ENCODE results near the gene TTC7B.

TTC7B gene

DNA sequence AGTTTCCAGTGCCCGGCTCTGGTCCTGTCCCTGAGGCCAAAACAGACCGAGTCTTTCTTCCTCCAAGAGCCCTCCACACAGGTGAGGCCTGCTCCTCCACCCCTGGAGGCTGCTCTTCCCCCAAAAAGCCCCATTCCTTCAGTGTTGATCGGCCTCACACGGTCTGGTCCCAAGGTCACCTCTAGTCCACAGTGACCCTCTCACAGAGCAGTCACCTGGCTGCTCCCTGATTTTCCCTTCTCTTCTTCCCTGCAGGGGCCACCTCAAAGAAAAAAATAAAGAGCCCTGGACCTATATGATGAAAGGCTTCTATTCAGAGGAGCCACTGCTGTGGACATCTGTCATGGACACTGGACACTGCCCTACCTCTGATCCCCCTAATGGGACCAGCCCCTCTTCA, 42.5 kb downstream of the TTC7B start:
- DNase-seq (ENCODE audit: low spot score): no peak

DNA sequence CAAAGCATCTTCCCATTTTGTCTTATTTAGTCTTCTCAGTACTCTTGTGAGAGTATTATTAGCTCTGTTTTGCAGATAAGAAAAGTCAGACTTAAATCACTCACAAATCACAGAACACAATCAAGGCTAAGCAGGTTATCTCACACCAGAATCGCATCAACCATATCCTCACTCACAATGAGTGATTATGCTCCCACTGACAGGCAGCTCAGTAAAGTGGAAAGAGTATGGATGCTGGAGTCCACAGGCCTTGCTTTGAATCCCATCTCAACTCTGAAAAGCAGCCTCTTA, 43.1 kb downstream of the TTC7B start:
- no peak for DNase-seq (ENCODE audit: low spot score)

DNA sequence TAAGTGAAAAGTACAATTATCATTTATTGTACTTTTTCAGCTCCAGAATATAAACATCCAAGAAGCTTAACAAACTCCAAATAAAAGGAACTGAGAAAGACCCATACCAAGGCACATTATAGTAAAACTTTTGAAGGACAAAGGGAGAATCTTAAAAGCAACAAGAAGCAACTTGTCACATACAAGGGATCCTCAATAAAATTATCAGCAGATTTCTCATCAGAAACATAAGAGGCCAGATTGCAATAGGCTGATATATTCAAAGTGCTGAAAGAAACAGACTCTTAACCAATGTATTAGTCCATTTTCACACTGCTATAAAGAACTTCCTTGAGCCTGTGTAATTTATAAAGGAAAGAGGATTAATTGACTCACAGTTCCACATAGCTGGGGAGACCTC, 48.3 kb downstream of the TTC7B start:
- DNase-seq (ENCODE audit: low spot score): no peak

DNA sequence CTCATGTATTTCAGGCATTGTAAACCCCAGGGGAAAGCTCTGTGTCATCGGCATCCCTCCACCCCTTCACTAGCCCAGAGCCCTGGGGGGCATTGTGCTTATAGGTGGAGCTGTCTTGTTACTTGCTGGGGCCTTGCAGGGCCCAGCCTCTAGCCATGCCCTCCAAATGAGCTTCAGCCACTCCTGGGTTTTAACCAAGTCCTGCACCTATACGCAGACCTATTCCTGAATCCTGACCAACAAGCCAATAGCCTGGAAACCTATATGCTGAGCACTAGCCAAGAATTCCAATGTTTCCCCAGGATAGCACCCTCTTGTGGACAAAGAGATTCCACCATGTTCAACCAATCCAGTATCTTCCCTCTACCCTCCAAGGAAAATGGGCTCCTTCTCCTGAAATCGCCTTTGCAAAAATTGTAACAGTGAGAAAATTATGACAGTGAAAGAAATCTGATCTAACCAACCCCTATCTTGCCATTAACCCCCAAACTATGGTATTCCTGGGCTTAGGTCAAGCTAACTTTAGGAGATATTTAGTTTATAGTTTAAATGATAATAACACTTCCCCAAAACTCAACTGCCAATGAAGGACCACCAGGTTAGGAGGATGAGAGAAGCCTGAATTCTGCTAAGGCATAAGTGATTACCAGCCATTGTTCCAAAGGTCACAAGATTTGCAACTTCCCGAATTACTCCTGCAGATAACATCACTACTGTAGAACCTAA, 55.5 kb downstream of the TTC7B start:
- no peak for DNase-seq (ENCODE audit: low spot score)

DNA sequence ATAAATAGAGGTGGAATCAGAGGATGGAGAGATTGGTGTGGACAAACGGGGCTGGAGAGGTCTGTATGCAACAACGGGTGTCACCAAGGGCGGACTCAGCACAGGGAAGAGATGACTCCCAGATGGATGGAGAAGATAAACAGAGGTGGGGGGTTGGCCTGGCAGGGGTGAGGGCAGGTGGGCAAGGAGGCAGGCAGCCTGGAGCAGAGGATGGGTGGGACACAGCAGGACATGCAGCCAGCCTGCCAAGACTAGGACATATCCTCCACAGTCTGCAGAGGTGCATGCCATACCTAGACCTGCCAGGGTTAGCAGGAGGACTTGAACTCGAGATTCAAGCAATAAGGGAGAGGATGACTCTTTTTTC, 56.2 kb downstream of the TTC7B start:
- DNase-seq (ENCODE audit: low spot score): no peak

DNA sequence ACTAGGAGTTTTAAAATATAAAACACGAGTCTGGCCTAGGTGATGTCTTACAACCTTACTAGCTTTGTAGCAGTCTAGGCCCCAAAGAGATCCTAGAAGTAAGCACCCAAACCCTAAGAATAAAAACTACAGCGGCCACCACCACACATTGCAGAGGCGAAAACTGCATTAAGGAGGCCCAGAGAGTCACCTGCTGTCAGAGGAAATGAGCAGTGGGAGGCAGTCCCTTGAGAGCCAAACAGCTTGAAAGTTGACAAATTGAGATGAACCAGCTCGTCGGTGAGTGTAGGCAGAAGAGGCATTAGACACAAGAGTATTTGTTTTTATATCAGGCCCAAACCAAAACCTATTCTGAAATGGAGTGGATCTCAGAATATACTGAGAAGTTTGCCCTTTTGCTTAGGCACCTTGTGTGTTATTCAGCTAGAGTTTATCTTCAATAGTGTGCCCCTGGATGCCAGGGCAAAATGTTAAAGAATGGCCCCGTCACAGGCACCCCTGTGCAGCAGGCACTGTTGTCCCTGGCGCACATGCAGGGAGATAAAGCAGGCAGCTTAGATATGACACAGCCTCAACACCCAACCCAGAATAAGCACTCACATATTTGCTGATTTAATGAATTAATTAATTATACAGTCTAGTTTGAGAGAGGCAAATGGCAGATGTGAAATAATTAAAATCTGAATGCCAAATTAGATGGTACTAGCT, 56.7 kb downstream of the TTC7B start:
- DNase-seq (ENCODE audit: low spot score): no peak

DNA sequence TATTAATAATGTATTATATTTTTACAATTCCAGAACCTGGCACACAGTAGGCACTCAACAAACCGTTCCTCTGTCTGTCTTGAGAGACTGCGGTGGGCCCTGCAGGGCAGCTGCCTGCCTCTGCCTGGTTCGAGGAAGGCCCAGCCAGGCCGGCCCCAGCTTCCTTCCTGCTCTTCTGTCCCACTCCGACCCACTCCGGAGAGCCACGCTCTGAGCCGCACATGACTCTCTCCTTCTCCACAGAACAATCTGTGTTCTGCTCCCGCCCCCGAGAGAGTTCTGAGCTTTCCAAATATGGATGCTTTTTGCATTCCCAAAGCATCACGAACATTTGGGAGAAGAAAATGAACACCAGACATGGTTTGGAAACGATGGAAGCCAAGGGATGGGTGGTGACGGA, 57.3 kb downstream of the TTC7B start:
- DNase-seq (ENCODE audit: low spot score): no peak

DNA sequence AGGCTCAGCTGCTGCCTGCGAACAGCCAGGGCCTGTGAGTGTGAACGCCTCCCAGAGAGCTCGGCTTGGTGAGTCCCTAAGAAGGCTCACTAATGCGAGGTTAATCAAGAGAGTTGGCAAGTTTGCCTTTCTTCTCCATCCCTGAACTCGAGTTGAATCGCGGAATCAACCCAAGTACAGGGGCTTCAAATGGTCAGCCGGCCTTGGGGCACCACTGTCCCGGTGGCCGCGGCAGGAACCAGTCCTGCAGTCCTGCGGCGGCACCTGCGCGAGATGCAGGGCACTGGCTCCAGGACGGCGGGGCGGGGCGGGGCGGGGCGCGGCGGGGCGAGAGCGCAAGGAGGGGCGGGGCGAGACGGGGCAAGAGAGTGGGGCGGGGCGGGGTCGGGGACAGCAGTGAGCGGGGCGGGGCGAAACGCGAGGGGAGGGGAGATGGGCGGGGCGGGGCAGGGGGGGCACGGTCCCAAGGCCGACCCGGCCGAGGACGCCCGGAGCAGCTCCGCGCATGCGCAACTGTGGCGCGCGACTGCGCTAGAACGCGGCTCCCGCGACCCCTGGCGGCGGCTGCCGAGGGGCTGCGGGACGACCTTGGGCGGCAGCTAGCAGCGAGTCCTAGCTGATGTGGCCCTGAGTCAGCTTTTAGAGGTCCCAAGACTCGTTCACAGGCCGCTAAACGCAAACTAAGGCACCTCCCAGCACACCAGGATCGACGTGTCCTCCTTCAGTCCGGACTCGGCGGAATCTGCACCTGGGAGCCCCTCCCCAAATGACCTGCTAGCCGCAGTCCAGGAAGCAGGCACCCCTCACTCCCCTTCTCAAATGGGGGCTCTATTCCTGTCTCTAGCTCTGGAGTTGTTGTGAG, 58.0 kb downstream of the TTC7B start:
- peak; percentile 96 for DNase-seq (ENCODE audit: low spot score)

DNA sequence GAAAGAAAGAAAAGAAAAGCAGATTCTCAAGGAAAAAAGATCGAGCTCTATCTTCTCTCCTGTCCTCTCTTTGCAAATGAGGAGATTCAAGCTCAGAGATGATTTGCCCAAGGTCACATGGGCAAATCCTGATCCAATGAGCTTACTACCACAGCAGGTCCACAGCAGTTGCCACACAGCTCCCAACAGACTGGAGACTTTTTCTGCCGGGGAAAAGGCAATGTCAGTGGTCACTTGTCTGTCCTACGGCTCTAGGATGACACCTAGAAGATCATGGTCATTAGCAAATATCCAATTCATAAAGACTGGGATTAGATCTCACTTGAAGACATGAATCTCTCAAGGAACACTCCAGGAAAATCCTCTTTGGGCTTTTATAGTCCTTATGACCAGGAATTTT, 58.8 kb downstream of the TTC7B start:
- DNase-seq (ENCODE audit: low spot score): no peak

DNA sequence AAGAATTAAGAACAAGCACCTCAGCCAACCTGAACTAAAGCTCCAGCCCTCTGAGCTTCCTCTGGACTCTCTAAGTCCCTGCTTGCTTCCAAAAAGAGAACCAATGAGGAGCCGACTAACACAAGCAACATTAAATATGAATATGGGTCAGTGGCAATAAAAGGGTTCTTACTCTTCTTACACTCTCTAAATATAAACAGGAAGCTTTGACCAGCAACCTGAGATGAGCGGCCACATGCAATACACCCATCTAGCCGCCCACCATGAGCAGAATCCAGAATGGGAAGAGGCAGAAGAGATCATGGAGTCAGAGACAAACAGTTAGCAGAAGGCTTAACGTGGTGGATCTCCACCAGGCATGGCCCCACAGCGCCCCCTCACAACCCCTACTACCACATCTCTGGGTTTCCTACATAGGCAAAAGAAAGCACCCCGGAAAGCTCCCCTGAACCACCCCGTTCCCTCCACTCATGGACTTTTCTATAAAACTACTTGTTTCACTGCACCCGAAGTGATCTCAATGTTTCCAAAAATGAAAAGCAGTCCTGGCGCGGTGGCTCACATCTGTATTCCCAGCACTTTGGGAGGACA, 59.4 kb downstream of the TTC7B start:
- no peak for DNase-seq (ENCODE audit: low spot score)

DNA sequence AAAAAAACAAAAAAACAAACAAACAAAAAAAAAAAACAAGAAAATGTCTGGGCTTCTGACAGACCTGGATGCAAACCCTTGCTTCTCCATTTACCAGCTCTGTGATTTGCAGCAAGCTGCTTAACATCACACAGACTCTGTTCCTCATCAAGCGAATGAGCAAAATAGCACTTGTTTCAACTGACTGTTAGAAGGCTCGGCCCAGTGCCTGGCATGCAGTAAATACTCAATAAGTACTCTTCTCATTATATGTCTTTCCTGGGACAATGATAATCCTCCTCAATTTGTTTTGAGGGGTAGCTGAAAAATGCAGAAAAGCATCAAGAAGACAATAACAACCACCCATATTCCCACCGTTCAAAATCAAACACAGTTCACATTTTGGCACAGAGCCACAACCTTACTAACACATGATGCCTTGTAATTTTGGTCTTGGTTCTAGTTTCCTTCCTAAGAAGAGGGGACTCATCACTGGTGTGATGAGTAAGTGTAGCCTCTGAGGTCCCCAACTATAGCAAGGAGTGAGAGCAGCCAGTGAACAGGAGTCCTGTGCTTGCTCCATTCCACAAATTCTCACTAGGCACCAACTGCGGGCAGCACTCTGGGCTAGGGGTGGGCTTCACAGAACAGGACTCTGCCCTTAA, 60.4 kb downstream of the TTC7B start:
- no peak for DNase-seq (ENCODE audit: low spot score)

DNA sequence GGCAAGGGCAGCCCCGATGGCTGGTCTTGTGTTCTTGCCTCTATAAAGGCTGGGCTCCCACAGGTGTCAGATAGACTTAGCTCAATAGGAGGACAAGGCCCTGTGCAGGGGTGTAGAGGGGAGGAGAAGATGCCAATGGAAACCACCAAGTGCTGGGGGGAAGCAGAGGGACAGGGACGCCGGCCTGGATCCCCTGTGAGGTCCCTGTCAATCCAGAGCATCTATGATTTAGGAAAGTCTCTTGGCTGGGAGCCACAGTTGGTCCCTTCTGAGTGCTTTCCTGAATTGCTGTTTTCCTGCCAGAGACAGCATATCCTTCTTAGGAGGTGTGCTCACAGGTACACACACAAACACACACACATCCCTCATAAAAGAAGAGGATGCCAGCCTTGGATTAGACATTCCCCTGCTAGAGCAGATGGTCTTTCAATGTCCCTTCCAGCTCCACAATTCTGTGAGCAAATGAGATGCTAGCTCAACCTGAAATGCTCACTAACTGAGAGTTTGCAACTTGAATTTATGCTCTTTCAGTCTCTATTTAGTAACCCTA, 62.7 kb downstream of the TTC7B start:
- no peak for DNase-seq (ENCODE audit: low spot score)

DNA sequence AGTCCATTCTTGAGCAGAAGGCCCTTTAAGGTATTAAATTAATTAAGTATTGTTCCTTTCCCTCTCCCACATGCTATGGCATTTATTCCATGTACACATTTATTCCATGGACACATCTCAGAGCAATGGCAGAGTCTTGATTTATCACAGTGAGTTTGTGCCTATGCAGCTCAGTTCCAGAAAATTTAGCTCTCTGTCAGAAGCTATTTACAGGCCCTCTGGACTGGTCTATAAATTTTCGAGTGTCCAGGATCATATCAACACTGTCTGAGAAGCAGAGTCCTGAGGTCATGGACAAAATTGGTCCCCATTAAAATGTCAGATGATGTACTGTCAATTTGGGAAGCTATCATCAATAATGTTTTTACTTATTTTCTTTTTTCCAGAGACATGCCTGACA, 65.5 kb downstream of the TTC7B start:
- DNase-seq (ENCODE audit: low spot score): no peak

DNA sequence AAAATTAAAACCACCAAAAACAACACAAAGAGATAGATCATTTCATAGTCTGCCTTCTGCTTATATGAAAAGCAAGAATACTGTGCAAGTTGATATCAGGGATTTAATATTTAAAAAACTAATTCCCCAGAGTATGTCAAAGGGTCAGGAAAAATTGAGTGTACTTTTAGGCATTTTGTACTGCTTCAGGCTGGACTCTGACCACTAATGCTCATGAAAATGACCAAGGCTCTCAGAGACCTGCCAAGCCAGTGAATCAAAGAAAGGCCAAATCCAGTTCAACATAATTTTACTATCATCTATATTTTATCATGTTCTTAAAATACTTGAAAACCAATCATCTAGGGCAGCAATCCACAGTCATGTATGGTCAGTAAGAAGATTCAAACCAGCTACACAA, 66.0 kb downstream of the TTC7B start:
- DNase-seq (ENCODE audit: low spot score): no peak

DNA sequence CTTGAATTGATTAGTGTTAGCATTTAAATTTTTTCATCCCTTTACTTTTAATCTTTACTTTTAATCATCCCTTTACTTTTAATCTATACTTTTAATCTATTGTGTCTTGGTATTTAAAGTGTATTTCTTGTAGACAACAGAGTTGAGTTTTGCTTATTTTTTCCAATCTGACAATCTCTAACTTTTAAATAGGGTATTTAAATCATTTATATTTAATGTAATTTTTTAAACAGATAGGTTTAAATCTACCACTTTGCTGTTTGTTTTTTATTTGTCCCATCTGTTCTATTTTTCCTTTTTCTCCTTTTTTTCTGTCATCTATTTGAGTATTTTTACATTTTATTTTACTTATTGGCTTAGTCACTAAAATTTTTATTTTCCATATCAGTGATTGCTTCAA, 68.3 kb downstream of the TTC7B start:
- no peak for DNase-seq (ENCODE audit: low spot score)

DNA sequence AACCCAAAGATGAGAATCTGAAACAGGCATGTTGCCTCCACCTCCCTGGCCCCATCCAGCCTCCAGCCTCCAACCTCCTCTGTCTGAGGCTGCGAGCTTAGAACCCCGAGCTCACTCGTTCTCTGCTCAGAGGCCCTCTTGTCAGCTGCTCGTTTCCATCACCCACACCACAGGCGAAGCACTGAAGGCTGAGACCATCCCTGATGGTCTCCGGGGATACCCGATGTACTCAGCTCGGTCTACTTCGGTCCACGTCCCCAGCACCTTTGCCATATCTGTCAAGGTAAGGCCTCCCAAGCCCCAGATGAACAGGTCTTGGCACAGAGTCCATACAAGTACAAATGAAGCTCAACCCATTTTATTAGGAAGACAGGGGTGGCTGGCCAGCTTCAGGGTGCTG, 72.4 kb downstream of the TTC7B start:
- no peak for DNase-seq (ENCODE audit: low spot score)

DNA sequence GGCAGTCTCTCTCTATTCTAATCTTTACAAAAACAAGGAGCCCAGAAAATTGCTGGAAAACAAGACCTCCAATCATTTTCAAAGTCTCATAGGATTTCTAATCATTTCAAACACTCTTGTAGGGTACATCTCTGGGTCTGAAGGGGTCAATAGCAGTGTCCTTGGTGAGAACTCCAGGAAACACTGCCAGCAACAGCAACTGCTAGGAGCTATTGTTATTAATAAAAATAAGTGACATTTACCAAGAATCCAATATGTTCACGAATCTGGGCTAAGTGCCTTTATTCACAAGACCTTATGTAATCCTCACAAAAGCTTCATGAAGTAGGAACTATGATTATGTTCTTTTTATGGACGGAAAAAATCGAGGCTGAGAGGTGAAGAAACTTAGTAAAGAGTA, 72.8 kb downstream of the TTC7B start:
- no peak for DNase-seq (ENCODE audit: low spot score)

DNA sequence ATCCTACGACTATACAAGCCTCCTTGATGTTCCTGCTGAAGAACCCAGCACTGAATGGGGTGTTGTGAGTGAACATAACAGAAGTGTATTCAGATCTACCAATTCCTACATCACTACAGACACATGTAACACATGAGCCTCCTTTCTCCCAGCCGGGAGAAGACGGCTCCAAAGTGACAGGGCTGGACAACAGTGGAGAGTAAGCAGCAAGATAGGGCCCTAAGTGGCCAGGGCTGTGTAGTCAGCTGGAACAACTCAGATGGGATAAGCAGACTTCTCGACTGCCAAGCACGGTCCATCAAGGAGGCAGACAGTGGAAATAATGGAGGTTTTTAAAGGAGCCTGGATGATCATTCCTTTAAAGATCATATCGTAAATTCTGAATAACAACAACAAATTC, 73.5 kb downstream of the TTC7B start:
- DNase-seq (ENCODE audit: low spot score): no peak

DNA sequence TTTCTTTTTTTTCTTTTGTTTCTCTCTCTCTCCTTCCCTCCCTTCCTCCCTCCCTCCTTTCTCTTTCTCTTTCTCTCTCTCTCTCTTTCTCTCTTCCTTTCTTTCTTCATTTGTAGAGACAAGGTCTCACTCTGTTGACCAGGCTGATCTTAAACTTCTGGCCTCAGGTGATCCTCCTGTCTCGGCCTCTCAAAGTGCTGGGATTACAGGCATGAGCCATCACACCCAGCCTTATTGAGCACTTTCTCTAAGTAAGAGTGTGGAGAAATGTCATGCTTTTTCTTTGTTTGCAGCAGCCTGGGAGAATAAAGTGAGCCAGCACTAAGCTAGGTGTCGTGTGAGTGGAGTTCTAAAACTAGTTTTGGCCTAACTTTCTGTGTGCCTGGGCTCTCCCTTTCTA, 74.0 kb downstream of the TTC7B start:
- DNase-seq (ENCODE audit: low spot score): no peak

DNA sequence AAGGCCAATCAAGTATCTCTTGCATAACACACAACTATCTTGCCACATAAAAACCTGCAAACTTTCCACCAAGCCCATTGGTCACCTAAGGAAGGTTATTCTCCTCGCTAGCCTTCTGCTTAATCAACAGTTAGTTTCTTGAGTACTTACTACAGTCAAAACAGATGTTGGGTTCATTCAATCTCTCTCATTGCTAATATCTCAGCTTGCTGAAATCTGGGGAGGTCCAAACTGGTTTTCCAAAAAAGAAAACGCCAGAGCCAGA, 74.6 kb downstream of the TTC7B start:
- no peak for DNase-seq (ENCODE audit: low spot score)

DNA sequence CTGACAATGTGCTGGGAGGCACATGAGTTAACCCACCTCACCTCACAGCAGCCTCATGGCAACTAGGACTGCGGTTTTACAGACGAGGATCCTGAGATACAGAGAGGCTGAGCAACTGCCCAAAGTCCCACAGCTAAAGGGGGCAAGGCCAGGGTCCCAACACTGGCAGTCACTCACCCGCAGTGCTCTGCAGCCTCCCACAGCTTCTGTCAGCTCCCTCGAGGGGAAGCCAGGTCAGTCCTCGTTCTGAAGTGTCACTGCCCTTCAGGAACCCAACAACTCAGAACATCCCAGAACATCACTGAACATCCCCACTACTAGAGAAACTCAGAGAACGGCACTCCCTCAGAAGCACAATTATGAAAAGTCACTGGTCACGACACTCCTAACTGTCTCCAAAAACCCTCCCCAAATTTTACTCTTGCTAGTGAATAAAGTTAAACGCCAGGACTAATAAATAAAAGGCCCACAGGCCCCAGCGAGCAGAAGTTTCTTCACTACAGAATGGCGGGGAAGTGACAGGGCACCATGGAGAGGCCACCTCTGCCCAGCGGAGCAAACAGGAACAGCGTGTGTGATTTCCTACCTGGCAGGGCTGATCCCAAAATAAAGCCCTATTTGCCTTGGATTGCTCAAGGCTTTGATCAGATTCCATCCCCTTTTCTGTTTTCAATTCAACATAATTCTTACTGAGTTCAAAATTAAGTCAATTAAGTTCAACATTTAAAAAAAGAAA, 75.1 kb downstream of the TTC7B start:
- DNase-seq (ENCODE audit: low spot score): no peak

DNA sequence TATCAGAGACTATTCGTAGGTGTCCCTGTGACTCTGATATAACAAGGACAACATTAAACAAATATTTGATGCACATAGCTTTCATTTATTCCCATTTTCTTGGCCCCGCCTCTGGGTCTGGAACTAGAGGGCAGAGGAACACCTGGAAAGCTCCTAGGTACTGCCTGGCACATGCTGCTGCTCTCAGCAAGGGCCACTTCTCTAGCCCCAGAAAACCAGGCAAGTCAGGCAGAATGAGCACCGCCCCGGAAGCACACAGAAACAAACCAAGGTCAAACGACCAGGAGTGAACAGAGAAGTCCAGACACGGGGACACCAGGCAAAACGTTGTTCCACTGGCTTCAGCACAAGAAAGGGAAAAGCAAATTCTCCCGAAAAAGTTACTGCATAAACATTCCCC, 76.1 kb downstream of the TTC7B start:
- no peak for DNase-seq (ENCODE audit: low spot score)
